GM21529 (cell line): ENCODE data around the gene BEX5.
"Not testable (repeated sequence)": the region's sequence is repeated elsewhere in the genome, so short reads cannot be mapped to it uniquely, and the experiment has no call there.

Experiments used
- ATAC-seq: cut with Tn5 transposase; IDR thresholded peaks from one replicate; pipeline ENCODE4 v1.9.1; 2021; ENCODE audit not compliant: unreplicated experiment

BEX5 gene

GRCh38 chrX:102155806-102156179, at the start of gene BEX5:
Gene BEX5 (minus strand): TSS chrX:102155977. CDS start chrX:102154265, 1,712 bp downstream.
- peak; percentile 96 for ATAC-seq

GRCh38 chrX:102185967-102186720, 30.4 kb upstream of the BEX5 start:
- ATAC-seq = no peak

DNA sequence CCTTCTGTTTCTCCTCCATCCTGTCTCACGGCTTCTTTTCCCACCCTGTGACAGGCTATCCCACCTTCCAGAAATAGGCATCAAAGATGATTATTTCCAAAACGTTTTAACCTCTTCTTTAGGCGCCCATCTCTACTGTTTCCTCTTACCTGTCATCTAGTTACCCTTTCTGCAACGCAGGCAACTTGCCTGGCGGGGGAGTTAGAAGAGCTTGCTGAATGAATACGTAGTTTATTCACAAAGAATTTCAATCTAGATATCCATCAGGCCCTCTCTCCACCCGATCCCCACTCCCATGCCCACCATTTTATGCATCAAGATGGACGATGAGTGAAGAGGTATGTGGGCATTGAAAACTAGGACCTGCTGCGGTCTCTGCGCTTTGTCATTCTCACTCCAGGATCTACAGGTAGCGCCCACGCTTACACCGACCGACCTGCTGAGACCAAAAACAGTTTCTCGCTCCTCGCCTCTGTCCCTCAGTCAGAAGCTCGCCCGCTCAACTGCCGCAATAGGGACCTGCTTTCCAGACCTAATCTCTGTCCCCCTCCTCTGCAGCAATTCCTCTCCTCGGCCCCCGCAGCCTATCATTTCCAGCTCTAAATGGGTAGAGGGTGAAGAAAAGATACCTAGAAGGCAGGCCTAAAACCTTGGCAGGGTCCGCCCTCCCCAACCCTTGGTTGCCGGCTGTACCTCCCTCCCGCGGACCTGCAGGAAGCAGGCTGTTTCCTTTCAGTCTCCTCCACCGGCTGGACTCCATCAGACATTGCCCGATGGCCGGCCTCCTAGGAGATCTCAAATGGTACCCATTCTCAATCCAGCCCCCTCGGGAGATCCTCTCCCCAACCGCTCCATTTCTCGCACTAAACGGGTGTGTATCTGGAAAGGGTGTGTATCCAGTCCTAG, 624 bp downstream of the BEX5 start:
- ATAC-seq = peak; percentile 42

- no peak for ATAC-seq
These were observed 1.4 kb downstream of the BEX5 start for GRCh38 chrX:102154218-102154860.

DNA sequence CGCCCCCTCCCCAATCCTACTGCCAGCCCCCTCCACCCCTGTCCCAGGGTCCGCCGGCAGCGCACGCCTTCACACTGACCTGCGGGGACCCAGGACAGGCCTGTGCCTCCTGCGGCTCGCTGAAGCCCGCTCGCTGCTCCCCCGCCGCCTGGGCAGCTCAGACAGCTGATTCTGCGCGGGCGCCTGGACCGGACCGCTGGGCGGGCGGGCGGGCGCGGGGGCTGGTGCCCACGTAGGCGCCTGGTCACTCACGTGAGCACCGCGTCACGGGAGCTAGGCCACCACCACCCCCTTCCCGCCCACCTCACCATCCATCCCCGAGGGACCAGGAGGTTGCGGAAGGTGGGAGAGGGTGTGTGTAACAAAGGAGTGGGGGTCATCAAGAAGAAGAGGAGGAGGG, 13.5 kb downstream of the BEX5 start, which contains the start of gene TCEAL6:
Gene TCEAL6 (minus strand): TSS at position 208 of the 400 bp plus-strand sequence.
- ATAC-seq = not testable (repeated sequence)

- not testable (repeated sequence) for ATAC-seq
These were observed 14.1 kb downstream of the BEX5 start for GRCh38 chrX:102141631-102142030.

DNA sequence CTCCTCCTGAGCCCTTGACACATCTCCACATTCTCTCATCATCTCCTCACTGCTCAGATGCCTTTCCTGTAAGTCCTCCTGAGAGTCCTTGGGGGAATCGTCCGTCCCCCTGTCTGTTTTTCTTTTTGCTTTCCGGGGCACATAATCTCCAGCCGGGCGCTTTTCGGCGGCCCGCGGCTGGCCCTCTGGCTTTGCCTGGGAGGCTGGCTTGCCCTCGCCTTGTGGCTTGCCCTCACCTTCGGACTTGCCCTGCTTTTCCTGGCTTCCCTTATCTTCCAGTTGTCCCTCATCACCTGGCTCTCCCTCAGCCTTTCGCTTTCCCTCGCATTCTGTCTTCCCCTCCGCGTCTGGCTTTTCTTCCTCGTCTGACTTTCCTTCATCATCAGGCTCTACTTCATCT, 14.9 kb downstream of the BEX5 start:
- not testable (repeated sequence) for ATAC-seq

DNA sequence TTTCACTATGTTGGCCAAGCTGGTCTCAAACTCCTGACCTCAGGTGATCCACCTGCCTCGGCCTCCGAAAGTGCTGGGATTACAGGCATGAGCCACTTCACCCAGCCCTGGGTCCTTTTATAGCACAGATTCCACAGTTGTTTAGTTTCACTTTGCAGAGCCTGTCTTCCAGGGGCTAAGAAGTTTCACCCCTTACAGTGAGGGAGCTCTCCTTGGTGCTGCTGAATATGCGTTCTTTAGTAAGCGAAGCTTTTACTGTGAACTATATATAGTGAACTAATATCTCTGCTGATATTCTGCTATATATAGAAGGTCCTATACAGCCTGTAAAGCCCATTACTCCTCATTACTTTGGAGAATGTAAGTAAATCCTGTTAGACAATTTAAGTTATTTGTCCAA, 17.7 kb downstream of the BEX5 start:
- ATAC-seq = no peak

- no peak for ATAC-seq
These were observed 26.3 kb downstream of the BEX5 start for GRCh38 chrX:102129473-102129872.

- no peak for ATAC-seq
These were observed 28.9 kb downstream of the BEX5 start for GRCh38 chrX:102126863-102127262.

DNA sequence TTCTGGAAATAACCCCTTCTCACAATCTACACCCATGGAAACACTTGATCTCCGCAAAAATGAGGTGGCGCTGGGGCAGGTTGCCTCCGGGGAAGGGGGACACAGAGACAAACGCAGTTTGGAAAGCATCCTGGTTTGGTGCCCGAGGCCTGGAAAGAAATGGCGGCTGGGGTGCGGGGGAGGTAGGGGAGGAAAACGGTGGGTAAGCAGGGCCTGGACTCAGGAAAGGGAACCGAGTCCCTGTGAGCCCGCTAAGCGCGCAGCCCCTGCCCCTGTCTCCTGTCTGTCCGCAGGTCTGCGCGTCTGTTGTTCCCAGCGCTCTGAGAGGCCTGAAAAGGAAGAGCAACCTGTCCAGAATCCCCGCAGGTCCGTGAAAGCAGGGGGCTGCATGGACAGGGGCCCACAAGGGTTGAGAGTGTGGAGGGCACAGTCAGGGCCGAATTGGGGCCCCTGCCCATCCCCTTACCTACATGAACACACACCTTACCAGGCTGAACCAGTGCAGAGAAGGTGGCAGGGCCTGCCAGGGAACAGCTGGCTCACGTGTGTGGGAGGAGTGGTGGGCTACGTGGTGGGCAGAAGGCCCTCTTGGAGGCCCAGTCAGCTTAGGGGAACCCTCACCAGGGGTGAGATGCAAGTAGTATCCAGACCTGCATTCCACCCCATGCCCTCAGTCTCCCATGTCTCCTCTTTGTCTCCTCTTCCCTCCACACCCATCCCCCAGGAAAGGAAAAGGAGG, 29.5 kb downstream of the BEX5 start:
- ATAC-seq = not testable (repeated sequence)

DNA sequence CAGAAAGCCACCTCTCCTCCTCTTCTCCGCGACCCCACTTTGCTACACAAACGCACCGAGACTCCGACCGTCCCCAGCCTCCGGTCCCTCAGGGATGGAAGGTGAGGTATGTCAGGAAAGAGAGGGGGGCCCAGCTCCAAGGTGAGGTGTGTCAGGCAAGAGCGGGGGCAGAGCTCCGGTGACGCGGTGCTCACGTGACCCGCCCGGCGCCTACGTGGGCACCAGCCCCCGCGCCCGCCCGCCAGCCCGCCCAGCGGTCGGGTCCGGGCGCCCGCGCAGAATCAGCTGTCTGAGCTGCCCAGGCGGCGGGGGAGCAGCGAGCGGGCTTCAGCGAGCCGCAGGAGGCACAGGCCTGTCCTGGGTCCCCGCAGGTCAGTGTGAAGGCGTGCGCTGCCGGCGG, 30.3 kb downstream of the BEX5 start, which contains the start of gene TCEAL2:
Gene TCEAL2 (plus strand): TSS at position 244 of the 400 bp plus-strand sequence. CDS start 1,152 bp downstream, outside the sequence.
- not testable (repeated sequence) for ATAC-seq

GRCh38 chrX:102125014-102125413, 30.8 kb downstream of the BEX5 start:
- not testable (repeated sequence) for ATAC-seq

DNA sequence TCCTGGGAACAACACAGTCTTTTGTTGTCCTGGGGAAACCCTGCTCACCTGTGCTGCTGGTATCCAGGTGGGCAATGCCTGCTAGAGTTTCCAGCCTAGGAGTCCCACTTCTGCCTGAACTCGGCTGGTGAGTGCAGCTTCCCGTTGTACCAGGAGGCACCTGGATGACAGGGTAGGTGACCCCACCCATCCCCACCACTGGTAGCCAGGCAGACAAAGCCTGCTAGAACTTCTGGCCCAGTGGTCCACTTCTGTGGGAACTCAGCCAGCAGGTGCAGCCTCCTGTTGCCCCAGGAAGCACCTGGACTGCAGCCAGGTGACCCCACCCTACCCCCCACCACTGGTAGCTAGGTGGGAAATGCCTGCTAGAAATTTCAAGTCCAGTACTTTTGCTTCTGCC, 40.0 kb downstream of the BEX5 start:
- no peak for ATAC-seq

DNA sequence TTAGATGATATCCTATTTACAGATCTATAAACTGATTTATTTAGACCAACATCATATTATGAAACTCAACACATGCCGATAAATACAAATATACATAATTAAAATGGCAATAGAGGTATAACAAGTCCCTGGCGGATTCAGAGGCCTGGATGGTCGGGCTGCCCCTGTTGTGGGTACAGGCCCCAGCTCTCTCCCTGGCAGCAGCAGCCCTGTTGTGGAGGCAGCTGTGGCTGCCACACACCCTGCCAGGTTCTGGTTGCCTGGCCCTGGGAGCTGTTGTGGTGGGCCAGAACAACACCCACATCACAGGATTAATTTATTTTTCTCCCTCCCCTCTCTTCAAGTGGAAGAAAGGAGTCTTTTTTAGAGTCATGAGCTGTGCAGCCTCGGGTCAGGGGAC, 42.4 kb downstream of the BEX5 start:
- ATAC-seq = no peak
